Measurements from ENCODE around the gene CFAP46.
A peak's percentile ranks its signal among the peaks of the same experiment; 100 is the strongest.

The CFAP46 gene

GRCh38 chr10:132942101-132943057, at the start of gene CFAP46:
CFAP46 (minus strand) TSS chr10:132942570; CDS start chr10:132942484, 86 bp downstream.
- peak; percentile 56 for DNase-seq (ENCODE audit: low spot score)

DNA sequence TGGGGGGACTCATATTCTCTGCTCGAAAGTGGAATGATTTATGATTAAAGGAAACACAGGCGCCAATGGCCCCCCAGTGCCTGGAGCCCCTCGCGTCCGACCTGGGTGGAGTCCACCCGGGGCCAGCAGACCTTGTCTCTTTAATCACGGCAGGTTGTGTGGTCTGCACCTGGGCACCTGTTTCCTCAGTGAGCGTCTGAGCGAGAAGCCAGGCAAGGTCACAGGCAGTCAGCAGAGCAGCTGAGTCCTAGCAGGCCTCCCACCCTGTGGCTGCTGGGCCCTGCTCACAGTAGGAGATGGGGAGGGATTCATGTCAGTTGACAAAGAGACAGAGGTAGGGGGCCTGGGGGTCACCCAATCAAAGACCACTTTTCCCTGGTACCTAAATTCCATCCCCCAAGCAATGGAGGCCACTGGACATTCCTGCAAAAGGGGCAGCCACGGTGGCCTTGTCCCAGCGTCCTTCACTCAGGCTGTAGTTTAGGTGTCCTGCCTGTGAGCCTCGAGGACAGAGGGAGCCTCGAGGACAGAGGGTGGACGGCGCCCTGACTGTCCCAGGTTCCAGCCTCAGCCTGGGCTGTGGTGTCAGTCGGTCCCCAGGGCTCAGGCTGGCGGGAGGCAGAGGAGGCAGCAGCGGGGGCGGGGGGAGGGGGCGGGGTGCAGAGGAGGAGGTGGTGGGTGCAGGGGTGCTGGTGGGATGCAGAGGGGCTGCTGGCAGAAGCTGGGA, 49.5 kb upstream of the CFAP46 start:
- DNase-seq (ENCODE audit: low spot score) = no peak

GRCh38 chr10:132990684-132991545, 48.5 kb upstream of the CFAP46 start:
- no peak for DNase-seq (ENCODE audit: low spot score)

- DNase-seq (ENCODE audit: low spot score) = no peak
These were observed 47.4 kb upstream of the CFAP46 start for GRCh38 chr10:132989476-132990415.

DNA sequence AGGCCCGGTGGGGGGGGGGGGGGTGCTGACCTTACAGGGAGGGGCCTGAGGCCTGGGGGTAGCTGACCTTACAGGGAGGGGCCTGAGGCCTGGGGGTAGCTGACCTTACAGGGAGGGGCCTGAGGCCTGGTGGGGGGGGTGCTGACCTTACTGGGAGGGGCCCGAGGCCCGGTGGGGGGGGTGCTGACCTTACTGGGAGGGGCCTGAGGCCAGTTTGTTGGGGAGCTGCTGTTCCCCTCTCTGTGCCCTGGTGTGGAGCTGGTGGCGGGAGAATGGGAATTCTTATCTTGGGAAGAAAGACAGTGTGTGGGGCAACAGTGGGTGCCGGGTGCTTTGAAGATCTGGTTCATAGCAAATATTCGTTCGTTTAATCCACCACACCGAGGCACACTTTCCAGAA, 46.6 kb upstream of the CFAP46 start:
- no peak for DNase-seq (ENCODE audit: low spot score)

DNA sequence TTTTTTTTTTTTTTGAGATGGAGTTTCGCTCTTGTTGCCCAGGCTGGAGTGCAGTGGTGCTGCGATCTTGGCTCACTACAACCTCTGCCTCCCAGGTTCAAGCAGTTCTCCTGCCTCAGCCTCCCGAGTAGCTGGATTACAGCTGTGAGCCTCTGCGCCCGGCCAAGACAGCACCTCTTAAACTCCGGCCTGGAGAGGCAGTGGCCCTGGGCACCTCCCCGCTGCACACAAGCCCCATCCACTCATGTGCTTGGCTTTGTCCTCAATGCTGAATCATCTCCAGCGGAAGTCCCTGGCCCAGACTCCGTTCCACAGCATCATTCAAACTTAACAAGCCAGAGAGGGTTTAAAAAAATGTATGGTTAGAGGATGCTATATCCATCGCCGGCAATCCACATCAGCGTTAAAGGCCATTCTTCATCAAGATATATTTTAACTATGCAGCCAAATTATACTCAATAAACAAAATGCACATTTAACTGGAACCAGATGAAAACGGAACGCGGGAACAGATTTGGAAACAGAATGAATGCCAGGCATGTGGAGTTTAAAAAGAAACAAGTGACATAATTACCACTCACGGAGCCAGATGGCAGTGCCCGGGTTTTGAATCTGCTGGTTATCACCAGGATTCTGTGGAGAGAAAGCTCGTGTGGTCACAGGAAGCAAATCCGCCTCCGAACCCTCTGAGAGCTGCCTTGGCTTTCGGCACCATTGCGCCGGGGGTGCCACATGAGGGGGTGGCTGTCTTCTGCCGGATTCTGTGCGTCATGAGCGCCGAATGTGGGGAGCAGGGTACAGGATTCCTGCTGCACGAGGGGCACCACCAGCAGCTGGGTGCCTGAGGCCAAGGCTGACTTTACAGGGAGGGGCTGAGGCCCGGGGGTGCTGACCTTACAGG, 45.6 kb upstream of the CFAP46 start:
- peak; percentile 77 for DNase-seq (ENCODE audit: low spot score)

- no peak for DNase-seq (ENCODE audit: low spot score)
These were observed 44.6 kb upstream of the CFAP46 start for GRCh38 chr10:132986978-132987377.

DNA sequence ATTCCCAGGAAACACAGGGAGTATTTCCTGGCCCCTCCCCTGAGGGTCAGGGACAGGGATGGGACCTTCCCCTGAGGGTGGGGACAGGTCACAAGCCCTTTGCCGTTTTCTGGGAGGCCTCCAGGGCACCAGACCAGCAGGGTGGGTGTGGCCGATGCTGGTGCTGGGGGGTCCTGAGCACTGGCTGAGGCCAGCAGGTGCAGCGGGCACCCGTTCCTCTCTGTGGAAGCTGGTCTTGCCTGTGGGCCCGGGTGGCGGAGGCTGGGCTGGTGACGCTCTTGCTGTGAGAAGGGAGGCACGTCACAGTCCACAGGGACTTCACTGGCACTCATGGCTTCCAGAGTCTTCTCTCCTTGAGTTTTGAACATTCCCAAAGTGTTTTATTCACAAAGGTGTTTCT, 44.2 kb upstream of the CFAP46 start:
- no peak for DNase-seq (ENCODE audit: low spot score)

- no peak for DNase-seq (ENCODE audit: low spot score)
These were observed 43.7 kb upstream of the CFAP46 start for GRCh38 chr10:132986076-132986475.

GRCh38 chr10:132985546-132985900, 43.2 kb upstream of the CFAP46 start:
- no peak for DNase-seq (ENCODE audit: low spot score)

DNA sequence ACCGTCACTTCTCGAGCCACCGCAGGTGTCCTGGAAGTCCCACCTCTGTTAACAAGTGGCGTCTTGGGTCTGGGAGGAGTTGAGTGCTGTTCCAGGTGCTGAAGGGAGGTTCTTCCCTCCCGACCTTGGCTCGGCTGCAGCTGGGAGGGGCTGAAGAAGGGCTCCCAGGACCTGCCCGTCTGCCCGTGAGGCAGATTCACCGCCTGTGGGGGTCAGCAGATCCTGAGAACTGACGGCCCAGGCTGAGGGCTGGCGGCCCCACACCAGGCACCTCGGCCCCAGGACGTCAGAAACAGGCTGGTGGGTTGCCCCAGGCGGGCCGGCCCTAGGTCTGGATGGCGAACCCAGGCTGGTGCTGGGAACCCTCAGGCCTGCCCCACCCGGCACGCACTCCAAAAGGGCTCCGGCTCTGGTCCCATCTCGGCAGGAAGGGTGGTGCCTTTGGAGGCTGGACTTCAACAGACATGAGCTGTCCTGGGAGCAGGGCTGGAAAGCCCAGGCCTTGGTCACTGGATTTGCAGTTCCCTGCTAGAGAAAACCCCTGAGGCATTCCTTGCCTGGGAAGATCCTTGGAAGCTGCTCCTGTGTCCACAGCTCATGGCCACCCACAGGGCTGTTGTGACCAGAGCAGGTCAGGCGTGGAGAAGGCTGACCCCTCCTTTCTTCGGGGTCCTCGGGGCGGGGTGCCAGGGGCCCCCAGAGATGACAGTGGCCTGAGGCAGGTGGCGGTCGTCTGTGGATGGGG, 42.6 kb upstream of the CFAP46 start:
- DNase-seq (ENCODE audit: low spot score) = no peak

DNA sequence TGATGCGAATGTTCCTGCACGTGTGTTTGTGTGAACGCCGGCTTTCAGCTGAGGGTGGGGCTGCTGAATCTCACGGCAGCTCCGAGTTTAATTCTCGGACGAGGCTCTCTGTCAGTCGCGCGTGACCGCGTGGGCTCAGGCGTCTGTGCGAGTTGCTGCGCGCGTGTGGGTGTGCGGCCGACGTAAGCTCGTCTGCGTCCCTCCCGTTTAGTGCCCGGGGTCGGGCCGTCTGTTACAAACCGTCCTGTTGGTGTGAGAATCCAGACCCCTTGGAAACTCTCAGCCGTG, 41.6 kb upstream of the CFAP46 start:
- DNase-seq (ENCODE audit: low spot score) = no peak

DNA sequence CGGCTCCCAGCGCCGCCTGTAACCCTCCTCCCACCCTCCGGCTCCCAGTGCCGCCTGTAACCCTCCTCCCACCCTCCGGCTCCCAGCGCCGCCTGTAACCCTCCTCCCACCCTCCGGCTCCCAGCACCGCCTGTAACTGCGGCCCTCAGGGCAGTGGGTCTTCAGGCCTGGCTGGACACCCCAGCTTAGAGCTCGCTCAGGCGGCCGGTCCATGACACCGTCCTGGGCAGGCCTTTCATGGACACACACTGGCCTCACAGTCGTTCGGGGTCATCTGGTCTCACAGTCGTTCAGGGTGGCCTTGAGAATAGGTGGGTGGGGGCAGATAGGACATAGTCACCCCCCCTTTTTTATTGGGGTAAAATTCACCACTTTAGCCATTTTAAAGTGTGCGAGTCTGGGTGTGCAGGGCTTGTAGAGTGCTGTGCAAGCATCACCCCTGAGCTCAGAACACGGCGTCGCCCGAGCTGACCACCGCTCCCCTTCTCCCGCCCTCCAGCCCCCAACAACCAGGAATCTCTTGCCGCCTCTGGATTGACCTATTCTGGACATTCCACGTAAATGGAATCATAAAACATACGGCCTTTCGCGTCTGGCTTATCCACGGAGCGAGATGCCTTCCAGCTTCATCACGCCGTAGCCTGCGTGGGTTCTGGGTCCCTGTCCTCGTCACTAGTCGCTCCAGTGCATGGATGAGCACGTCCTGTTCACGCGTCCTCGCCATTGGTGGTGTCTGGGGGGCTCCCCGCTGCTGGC, 41.1 kb upstream of the CFAP46 start:
- DNase-seq (ENCODE audit: low spot score) = no peak

DNA sequence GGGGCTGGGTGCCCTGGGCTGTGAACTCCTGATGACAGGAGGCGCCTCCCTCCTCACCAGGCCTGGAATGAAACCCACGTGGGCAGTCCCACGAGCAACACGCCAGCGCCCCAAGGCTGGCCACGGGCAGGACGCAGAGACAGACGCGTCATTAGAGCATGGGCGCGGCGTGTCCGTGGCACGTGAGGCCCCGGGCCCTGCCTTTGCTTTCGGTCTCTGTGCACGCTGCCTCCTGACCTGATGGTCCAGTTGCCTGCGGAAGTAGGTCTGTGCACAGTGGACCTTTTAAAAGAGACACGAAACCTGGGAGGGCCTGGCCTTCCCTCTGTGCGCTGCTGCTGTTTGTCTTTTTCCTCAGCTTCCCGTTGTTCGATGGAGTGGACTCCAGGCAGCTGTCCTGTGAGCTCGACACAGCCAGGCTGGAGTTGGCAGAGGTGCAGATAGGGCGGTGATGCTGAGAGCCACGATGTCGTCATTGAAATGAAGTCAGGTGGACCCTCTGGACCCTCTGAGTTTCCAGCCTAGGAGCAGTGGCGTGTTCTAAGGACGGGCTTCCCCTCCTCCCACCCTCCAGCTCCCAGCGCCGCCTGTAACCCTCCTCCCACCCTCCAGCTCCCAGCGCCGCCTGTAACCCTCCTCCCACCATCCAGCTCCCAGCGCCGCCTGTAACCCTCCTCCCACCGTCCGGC, 40.1 kb upstream of the CFAP46 start:
- DNase-seq (ENCODE audit: low spot score) = no peak

DNA sequence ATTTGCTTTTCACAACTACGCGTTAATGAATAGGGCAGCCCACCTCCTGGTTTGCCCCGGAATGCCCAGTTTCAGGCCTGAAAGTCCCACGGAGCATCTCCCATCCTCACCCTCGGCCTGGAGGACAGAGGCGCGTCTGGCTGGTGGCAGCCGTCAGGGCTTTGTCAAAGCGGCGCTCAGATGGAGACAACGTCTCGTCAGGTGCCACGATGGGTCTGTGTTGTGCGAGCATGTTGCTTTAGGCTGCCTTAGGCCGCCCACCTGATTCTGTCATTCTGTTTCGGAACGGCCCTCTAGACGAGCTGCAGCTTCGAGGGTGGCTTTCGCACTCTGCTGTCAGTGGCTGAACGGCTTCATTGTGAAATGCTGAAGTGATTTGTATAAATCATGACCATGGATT, 39.4 kb upstream of the CFAP46 start:
- no peak for DNase-seq (ENCODE audit: low spot score)

- DNase-seq (ENCODE audit: low spot score) = no peak
These were observed 38.8 kb upstream of the CFAP46 start for GRCh38 chr10:132981173-132981555.

DNA sequence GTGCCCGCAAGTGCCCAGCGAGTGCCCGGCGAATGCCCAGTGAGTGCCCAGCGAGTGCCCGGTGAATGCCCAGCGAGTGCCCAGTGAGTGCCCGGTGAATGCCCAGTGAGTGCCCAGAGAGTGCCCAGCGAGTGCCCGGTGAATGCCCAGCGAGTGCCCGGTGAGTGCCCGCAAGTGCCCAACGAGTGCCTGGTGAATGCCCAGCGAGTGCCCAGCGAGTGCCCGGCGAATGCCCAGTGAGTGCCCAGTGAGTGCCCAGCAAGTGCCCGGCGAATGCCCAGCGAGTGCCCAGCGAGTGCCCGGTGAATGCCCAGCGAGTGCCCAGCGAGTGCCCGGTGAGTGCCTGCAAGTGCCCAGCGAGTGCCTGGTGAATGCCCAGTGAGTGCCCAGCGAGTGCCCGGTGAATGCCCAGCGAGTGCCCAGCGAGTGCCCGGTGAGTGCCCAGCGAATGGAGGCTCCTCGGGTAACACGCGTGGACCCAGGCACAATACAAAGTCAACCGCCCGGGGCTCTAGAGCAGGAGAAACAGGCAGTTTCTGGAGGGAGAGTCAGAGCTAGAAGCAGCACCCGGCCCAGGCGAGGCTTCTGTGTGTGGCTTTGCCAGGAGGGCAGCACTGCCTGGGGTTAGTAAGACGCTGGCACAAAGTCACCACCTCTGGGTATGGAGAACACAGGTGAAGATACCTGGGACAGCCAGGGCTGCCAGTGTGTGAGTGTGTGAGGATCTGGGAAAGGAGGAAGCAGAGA, 38.2 kb upstream of the CFAP46 start:
- no peak for DNase-seq (ENCODE audit: low spot score)

Data from Ammon's horn (tissue), 1 donor.